Nephron (organoid): ENCODE data around the gene MAML3.

ENCODE experiments used
- H3K27ac Mint-ChIP-seq, 3 experiments: 2 replicates each; pipeline ENCODE4 v1.8.0; 2020; ENCODE audit warnings: mixed read lengths in 3 of 3, mild to moderate bottlenecking in 2 of 3, moderate library complexity in 1 of 3
- H3K27me3 Mint-ChIP-seq: 2 replicates; pipeline ENCODE4 v1.8.0; 2021; ENCODE audit warnings: low read depth, mild to moderate bottlenecking, moderate library complexity, mixed read lengths
- H3K36me3 Mint-ChIP-seq: 2 replicates; pipeline ENCODE4 v1.8.0; 2020; ENCODE audit warnings: low read depth, mixed read lengths
- H3K4me1 Mint-ChIP-seq: 2 replicates; pipeline ENCODE4 v1.8.0; 2020; ENCODE audit warnings: mixed read lengths
- H3K4me3 Mint-ChIP-seq, 3 experiments: 2 replicates each; pipeline ENCODE4 v1.8.0; 2020; ENCODE audit warnings: mild to moderate bottlenecking in 3 of 3, mixed read lengths in 3 of 3, moderate library complexity in 2 of 3
- H3K9me3 Mint-ChIP-seq: 2 replicates; pipeline ENCODE4 v1.8.0; 2020; ENCODE audit warnings: mixed read lengths
- CTCF ChIP-seq, 3 experiments: fragments of 200-600 bp; sonication (generic); IDR thresholded peaks; one replicate each; pipeline ENCODE4 v1.5.0; 2021; ENCODE audit warnings: antibody characterized with exemption in 3 of 3; ENCODE audit not compliant: unreplicated experiment in 3 of 3

MAML3 gene

GRCh38 chr4:139798456-139798855 is 355.5 kb downstream of the MAML3 start:
- H3K36me3 Mint-ChIP-seq = no peaks in the 10 kb centered on the region
- peaks cover 76% of the 10 kb centered on the region for H3K4me1 Mint-ChIP-seq
- H3K4me3 Mint-ChIP-seq = no peak overlapping the region
- no peaks in the 10 kb centered on the region for H3K27me3 Mint-ChIP-seq
- TF ChIP-seq CTCF (IDR thresholded peaks at IDR 0.05; ENCODE audit: unreplicated experiment in 3 of 3) = no peak
- no peaks in the 10 kb centered on the region for H3K9me3 Mint-ChIP-seq
- peak overlapping the region in 2 of 3 experiments; percentile 23 to 84 for H3K27ac Mint-ChIP-seq

- peaks cover 70% of the 10 kb centered on the region for H3K4me1 Mint-ChIP-seq
These were observed 356.7 kb downstream of the MAML3 start for GRCh38 chr4:139797287-139797686.

GRCh38 chr4:139795527-139796314 is 358.3 kb downstream of the MAML3 start:
- Mint-ChIP-seq H3K27me3 (no peaks in the 10 kb centered on the region), H3K9me3 (no peaks in the 10 kb centered on the region), H3K4me1 (peaks cover 62% of the 10 kb centered on the region), H3K27ac (peak overlapping the region; percentile 34 to 63 (median 49)), H3K4me3 (no peak overlapping the region), H3K36me3 (no peaks in the 10 kb centered on the region)
- TF ChIP-seq CTCF (IDR thresholded peaks at IDR 0.05; ENCODE audit: unreplicated experiment in 3 of 3) = no peak

More at GRCh38 chr4:139797287-139797686, 356.7 kb downstream of the MAML3 start:
- no peaks in the 10 kb centered on the region for H3K36me3 Mint-ChIP-seq
- H3K27me3 Mint-ChIP-seq = no peaks in the 10 kb centered on the region
- H3K4me3 Mint-ChIP-seq = no peak overlapping the region
- H3K9me3 Mint-ChIP-seq = no peaks in the 10 kb centered on the region
- TF ChIP-seq CTCF (IDR thresholded peaks at IDR 0.05; ENCODE audit: unreplicated experiment in 3 of 3) = no peak
- no peak overlapping the region for H3K27ac Mint-ChIP-seq

- TF ChIP-seq CTCF (IDR thresholded peaks at IDR 0.05; ENCODE audit: unreplicated experiment in 3 of 3) = no peak
- Mint-ChIP-seq H3K27ac (peak overlapping the region; percentile 35 to 49 (median 46)), H3K27me3 (no peaks in the 10 kb centered on the region), H3K36me3 (peaks cover 4% of the 10 kb centered on the region), H3K4me1 (peaks cover 48% of the 10 kb centered on the region), H3K4me3 (no peak overlapping the region), H3K9me3 (no peaks in the 10 kb centered on the region)
These were observed 359.6 kb downstream of the MAML3 start for GRCh38 chr4:139794158-139794954.

- peak overlapping the region; percentile 48 to 60 (median 50) for H3K27ac Mint-ChIP-seq
- H3K36me3 Mint-ChIP-seq = peaks cover 8% of the 10 kb centered on the region
- H3K4me3 Mint-ChIP-seq = no peak overlapping the region
- TF ChIP-seq CTCF (IDR thresholded peaks at IDR 0.05; ENCODE audit: unreplicated experiment in 3 of 3) = no peak
- H3K4me1 Mint-ChIP-seq = peaks cover 61% of the 10 kb centered on the region
- H3K9me3 Mint-ChIP-seq = no peaks in the 10 kb centered on the region
- no peaks in the 10 kb centered on the region for H3K27me3 Mint-ChIP-seq
These were observed 362.3 kb downstream of the MAML3 start for GRCh38 chr4:139791681-139792080.
